NCI-H146 treated with DMSO at 0.1 percent for 48 hours (cell line): ENCODE measurements around the gene DOCK4.

Experiments
- DNase-seq: peaks from one replicate; lab custom pipeline; 2025; ENCODE audit not compliant: unreplicated experiment; lab: John Stamatoyannopoulos, UW

DOCK4 gene

GRCh38 chr7:112084520-112084971, 121.7 kb downstream of the DOCK4 start:
- no peak for DNase-seq

DNA sequence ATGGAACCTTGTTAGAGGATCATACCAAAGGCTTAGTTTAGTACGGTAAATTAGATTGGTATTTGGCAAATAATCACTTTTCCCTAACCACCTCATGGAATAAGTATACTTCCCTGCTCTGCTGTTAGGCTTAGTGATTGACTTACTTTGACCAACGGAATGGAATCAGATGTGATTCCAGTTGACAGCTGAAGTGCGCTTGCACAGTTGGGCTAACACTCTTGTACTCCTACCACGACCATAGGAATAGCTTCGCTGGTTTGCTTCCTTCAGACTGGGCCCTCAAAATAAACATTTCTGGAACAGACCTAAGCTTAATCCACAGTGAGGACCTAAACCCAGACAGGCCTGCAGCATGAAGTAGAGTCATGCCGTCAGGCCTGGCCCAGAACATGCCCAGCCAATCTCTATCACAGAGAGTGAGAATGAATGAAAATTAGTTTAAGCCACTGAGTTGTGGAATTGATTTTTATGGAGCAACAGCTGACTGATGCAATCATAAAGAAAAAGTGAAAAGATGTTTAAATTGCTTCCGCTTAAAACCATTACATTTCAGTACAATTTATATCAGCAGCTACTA, 122.3 kb downstream of the DOCK4 start:
- DNase-seq, result no peak

DNA sequence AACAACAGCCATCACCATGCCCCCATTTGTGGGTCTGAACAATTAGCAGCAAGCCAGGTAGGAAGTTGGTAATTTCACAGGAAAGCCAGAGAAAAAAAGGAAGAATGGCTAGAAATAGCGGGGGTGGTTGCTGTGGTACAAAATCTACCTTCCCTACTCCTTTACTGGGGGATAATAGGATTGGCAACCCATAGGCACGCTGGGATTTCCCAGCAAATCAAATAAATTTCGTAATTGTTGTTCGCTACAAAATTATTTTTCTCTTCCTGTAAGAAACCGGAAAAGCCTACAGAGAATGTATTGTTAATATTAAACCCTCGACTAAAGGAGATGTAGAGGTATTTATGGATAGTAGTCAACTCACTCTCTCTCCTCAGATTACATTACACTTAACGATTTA, 123.9 kb downstream of the DOCK4 start:
- no peak for DNase-seq

- DNase-seq, result no peak
These were observed 124.4 kb downstream of the DOCK4 start for GRCh38 chr7:112081778-112082177.

DNA sequence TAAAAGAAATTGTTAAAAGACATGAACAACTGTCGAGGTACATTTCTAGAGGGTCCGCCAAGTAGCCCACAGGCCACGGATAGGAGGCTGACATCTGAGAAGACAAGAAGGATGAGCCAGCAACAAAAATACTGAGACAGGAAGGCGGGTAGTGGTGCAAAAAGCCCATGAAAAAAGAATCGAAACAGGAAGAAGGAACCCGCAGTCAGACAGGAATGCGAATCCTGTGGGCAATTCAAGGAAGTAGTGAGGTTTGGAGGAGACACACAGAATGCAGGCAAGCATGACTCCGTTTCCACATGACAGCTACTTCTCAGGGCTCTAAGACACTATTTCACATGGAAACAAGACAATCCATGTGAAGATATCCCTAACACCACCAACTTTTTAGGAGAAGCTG, 125.2 kb downstream of the DOCK4 start:
- DNase-seq, result no peak

DNA sequence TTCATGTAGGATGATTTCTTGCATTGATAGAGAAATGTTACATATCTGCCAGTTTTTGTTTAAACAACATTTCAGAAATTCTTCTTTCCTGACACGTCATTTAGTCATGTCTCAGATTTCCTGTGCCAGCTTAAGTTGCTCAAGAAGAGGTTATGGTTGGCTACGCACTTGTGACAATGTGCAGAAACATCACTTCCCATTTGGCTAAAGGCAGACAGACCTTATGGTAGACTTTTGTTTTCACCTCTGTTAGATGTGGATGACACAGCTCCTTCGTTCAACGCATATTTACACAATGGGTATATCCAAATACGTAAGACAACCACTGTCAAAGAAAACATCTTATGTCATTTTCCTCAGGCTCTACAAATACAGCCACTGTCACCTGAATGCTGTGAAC, 125.8 kb downstream of the DOCK4 start:
- no peak for DNase-seq

DNA sequence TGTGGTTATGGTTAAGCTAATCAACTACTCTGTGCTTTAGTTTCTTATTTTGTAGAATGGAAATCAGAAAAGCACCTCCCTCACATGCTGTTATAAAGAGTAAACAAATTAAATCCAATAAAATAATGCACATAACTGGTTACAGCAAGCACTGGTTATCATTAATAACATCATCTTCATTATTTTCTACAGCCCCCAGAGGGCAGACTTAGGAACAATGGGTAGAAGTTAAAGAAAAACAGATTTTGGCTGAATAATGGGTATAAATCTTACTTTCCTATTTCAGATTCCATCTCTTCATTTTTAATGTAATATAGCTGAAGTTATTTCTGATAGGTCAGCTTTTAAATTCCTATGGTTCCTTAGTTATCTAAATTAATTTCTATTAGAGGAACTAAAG, 126.5 kb downstream of the DOCK4 start:
- no peak for DNase-seq

DNA sequence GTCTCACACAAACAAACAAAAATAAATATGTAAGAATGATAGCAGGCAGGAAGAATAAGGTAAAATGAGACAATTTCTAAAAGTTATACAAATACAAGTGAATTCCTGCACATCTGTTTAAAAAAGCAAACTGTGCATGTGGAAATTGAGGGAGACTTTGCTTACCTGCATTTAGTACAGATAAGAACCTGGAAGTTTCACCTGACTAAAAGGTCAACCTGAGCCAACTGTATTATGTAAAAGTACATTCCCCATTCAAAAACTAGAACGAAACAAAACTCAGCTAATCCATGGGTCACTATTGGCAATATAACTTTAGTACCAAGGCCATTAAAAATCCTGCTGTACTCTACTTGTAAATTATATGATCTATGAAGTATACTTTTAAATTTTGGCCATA, 127.1 kb downstream of the DOCK4 start:
- no peak for DNase-seq

- no peak for DNase-seq
These were observed 129.9 kb downstream of the DOCK4 start for GRCh38 chr7:112076324-112076723.

GRCh38 chr7:112074464-112074863, 131.7 kb downstream of the DOCK4 start:
- no peak for DNase-seq

GRCh38 chr7:112073530-112073929, 132.7 kb downstream of the DOCK4 start:
- no peak for DNase-seq

DNA sequence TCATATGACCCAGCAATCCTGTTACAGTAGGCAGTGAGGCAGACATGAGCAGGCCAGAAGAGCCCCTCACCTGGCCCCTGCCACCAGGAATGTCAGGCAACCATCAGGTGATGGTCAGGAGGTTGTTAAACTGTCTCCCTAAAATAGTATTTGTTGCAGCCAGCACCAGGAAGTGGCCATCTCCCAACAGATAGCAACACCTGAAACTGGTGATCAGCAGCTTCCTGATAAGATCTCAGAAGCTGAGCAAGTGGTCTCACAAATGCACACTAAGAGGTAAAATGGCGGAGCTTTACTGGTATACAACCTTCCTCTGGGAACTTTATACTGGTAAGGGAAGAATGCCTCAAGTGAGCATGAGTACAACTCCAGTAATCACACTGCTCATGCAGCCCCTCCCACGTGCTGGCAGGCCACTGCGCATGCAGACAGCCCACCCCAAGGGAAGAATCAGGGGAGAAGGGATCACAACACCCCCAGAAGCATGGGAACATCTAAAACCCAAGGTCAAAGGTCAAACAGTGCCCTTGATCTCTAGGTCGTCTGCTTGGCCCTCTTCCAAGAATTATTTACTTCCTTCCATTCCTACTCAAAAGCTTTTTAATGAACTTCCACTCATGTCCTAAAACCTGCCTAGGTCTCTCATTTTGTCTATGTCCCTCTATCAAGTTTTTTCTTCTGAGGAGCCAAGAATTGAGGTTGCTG, 133.5 kb downstream of the DOCK4 start:
- DNase-seq, result no peak

GRCh38 chr7:112071856-112072255, 134.3 kb downstream of the DOCK4 start:
- no peak for DNase-seq

DNA sequence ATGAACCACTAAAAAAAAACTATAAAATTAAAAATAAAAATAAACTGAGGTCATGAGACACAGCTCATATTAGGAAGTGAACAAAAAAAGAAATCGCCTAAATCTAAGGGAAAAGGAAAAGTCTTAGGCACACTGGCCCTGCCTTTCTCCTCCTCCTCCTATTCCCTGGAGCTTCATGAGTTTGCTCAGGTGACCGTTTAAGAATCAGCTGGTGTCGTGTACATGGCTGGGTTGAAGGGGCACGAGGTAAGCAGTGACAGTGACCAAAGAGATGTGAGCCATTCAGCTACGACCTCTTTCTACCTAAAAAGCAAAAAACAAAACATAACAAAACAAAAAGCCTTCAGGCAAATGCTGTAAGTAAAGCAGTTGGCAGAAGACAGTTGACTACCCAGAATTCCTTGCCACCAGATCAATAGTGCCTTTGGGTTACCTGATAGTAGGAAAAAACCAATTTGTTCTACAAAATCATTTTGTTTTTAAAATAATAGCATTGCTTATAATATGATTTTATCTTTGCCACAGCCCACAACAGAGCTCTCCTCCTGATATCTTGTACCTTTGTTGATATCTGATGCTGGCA, 135.4 kb downstream of the DOCK4 start:
- DNase-seq, result no peak

GRCh38 chr7:112069879-112070321, 136.3 kb downstream of the DOCK4 start:
- no peak for DNase-seq

GRCh38 chr7:112068967-112069366, 137.2 kb downstream of the DOCK4 start:
- DNase-seq, result no peak

DNA sequence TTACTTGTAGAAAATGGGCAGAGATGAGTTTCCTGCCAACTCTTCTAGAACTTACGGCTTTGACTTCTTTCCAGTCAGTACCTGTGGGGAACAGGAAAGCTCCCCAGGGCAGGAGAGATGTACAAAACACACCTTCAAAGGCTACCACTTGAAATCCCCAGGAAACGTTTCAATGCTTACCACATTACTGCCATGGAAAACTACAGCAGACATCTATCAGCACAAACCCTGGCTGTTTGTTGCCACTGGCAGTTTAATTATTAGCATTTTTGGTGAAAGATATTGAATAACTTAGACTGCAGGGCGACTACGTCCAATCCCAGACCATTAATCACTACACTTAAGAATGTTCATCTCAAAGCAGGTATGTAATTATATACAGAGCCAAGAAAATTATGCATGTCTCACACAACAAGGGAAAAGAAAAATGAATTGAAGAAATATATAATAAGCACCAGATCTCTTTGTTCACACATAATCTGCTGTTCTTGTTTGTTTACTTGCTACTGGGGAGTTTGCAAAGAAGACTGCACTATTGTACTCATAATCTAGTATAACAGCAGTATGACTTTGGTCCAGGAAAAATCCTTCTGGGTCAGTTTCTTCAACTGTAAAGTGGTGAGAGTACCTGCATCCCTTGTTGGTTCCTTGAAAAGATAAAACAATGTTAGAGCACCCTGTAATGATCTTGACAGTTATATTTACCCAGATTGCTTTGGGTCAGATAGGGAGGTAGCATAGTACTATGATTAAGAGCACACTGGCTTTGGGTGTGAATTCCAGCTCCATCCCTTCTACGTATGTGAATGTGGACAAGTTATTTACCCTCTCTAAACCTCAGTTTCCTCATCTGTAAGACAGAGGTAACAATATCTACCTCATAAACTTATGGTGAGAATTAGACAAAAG, 138.3 kb downstream of the DOCK4 start:
- no peak for DNase-seq

GRCh38 chr7:112067200-112067599, 139.0 kb downstream of the DOCK4 start:
- no peak for DNase-seq

DNA sequence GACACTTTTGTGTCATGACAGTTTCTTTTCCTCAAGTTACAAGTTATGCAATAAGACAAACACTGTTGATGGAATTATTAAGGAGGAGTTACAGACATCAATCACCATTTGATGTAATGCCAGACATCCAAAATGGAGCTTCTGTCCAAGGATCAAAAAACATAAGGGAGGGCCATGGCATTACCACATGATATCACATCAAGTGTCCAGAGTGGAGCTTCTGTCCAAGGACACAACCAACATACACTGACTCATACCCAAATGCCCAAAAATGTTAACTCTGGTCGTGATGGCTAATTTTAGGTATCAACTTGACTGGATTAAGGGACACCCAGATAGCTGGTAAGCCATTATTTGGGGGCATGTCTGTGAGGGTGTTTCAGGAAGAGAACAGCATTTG, 140.4 kb downstream of the DOCK4 start:
- DNase-seq, result no peak

- no peak for DNase-seq
These were observed 141.4 kb downstream of the DOCK4 start for GRCh38 chr7:112064627-112065385.

DNA sequence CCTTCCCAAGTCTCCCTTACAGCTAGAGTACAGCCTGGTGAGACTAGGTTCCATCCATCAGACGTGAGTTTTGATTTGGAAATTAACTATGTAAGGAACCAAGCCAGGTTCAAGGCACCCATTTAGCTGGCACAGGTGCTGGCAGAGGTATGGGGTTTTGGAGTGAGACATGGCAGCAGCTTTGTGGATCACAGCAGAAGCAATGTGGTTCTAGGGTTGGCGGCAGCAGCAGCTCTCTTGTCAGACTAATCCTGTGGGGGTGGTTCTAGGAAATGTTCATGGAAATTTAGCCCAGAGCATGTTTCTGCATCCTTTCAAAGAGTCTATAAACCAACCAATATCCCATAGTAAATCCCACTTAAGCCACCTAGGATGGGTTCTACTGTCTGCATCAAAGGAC, 142.2 kb downstream of the DOCK4 start:
- DNase-seq, result no peak
